Lower leg skin (tissue), 3 donors: ENCODE data around the gene CTNND2.

Experiments used
- POLR2A ChIP-seq, 2 donors: fragments of 450-650 bp; IDR thresholded peaks; one replicate each; pipeline ENCODE4 v1.6.1; 2016 to 2017; ENCODE audit warnings: antibody characterized with exemption in 2 of 2, mild to moderate bottlenecking in 1 of 2, moderate library complexity in 1 of 2
- TF ChIP-seq, protein P1 (sequence below), 3 donors: fragments of 450-650 bp; IDR thresholded peaks; one replicate each; pipeline ENCODE4 v1.5.1; 2016; ENCODE audit warnings: antibody characterized with exemption in 3 of 3, mild to moderate bottlenecking in 3 of 3, moderate library complexity in 2 of 3

DNA sequence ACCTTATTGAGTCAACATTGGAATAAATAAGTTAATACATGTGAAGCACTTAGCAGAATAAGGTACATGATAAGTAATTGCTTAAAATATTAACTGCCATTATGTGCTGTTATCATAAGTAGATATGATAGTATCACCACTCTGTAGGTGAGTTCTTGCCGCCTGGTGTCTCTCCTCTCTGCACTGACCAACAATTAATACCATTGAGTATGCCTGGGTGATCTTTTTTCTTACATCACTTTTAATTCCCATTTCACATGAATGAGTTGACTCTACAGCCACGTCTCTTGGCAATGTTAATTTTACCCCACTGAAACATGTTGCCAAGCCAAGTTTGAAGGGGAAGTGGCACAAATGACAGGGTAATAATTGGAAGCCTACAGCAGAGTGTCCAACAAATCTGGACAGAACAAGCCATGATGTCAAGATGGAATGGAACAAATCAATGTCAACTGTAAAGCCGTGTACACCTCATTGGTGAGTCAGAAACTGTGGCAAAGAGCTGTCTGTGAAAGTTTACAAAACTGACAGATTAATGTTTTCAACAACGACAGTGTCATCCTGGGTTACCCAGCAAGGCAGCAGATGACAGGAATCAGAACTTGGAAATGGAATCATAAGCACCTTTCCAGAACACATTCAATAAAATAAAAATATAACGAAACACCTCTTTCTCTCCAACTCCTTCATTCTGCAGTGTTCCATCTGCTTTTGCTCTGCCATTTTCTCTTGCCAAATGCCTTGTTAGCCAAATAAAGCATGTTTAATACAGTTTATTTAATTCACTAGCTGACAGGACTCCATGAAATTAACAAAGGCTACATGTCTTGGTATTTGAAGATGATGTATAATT, 330.9 kb downstream of the CTNND2 start:
- TF ChIP-seq, protein P1, sequence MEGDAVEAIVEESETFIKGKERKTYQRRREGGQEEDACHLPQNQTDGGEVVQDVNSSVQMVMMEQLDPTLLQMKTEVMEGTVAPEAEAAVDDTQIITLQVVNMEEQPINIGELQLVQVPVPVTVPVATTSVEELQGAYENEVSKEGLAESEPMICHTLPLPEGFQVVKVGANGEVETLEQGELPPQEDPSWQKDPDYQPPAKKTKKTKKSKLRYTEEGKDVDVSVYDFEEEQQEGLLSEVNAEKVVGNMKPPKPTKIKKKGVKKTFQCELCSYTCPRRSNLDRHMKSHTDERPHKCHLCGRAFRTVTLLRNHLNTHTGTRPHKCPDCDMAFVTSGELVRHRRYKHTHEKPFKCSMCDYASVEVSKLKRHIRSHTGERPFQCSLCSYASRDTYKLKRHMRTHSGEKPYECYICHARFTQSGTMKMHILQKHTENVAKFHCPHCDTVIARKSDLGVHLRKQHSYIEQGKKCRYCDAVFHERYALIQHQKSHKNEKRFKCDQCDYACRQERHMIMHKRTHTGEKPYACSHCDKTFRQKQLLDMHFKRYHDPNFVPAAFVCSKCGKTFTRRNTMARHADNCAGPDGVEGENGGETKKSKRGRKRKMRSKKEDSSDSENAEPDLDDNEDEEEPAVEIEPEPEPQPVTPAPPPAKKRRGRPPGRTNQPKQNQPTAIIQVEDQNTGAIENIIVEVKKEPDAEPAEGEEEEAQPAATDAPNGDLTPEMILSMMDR (IDR thresholded peaks at IDR 0.05) = no peak
- no peak for TF ChIP-seq POLR2A (IDR thresholded peaks at IDR 0.05)
